Urothelium cell line (cell line): ENCODE data around the gene F12.
"Not testable (repeated sequence)": the region's sequence is repeated elsewhere in the genome, so short reads cannot be mapped to it uniquely, and the experiment has no call there.

Experiments
- DNase-seq: peaks from one replicate; pipeline ENCODE4 v3.0.0; 2011; ENCODE audit warnings: low spot score, mixed read lengths
- FAIRE-seq: peaks from 2 replicates; lab custom pipeline; 2011; peaks lifted over from hg19 to GRCh38; lab: Jason Lieb, UNC

F12 gene

GRCh38 chr5:177433658-177434217 lies 24.4 kb upstream of the F12 start:
- FAIRE-seq, result no peak
- no peak for DNase-seq

GRCh38 chr5:177432839-177433657 lies 23.7 kb upstream of the F12 start:
- FAIRE-seq (no peak), DNase-seq (no peak)

GRCh38 chr5:177432143-177432838 lies 22.9 kb upstream of the F12 start:
- no peak for FAIRE-seq

GRCh38 chr5:177431317-177432142 lies 22.2 kb upstream of the F12 start:
- DNase-seq, result no peak
- no peak for FAIRE-seq

More at GRCh38 chr5:177432143-177432838, 22.9 kb upstream of the F12 start:
- DNase-seq, result no peak

GRCh38 chr5:177430972-177431316 lies 21.6 kb upstream of the F12 start:
- DNase-seq (no peak), FAIRE-seq (no peak)

- DNase-seq (no peak), FAIRE-seq (no peak)
Measured at GRCh38 chr5:177430140-177430951, 21.0 kb upstream of the F12 start.

GRCh38 chr5:177429248-177430040 lies 20.1 kb upstream of the F12 start:
- DNase-seq (no peak), FAIRE-seq (no peak)

GRCh38 chr5:177428574-177429217 lies 19.3 kb upstream of the F12 start:
- DNase-seq (no peak), FAIRE-seq (no peak)

- DNase-seq (no peak), FAIRE-seq (no peak)
Measured at GRCh38 chr5:177427919-177428573, 18.7 kb upstream of the F12 start.

GRCh38 chr5:177427211-177427822 lies 18.0 kb upstream of the F12 start:
- DNase-seq, result no peak
- FAIRE-seq, result no peak

- DNase-seq, result peak; percentile 62
- FAIRE-seq, result no peak
Measured at GRCh38 chr5:177426566-177427210, 17.3 kb upstream of the F12 start, which contains the start of gene GRK6. Gene GRK6 (plus strand): TSS chr5:177426676. CDS start chr5:177426846, 170 bp downstream.

GRCh38 chr5:177425801-177426565 lies 16.6 kb upstream of the F12 start:
- DNase-seq (peak; percentile 98), FAIRE-seq (peak; percentile 32)

- DNase-seq, result no peak
- FAIRE-seq, result no peak
Measured at GRCh38 chr5:177425196-177425800, 15.9 kb upstream of the F12 start.

GRCh38 chr5:177423671-177424070 lies 14.3 kb upstream of the F12 start:
- DNase-seq (no peak), FAIRE-seq (no peak)

GRCh38 chr5:177421062-177421798 lies 11.9 kb upstream of the F12 start:
- FAIRE-seq (no peak), DNase-seq (no peak)

- FAIRE-seq, result not testable (repeated sequence)
Measured at GRCh38 chr5:177420472-177420871, 11.1 kb upstream of the F12 start.

More at GRCh38 chr5:177420472-177420871, 11.1 kb upstream of the F12 start:
- not testable (repeated sequence) for DNase-seq
